VCaP (cell line): Measurements from ENCODE around the gene TMEM242.
"Not testable (repeated sequence)": the region's sequence is repeated elsewhere in the genome, so short reads cannot be mapped to it uniquely, and the experiment has no call there.

Experiments
- H3K27ac ChIP-seq: fragments of 450-650 bp; 2 replicates; pipeline ENCODE4 v1.5.1; 2017
- CTCF ChIP-seq: fragments of 450-650 bp; conservative IDR thresholded peaks from 2 replicates; pipeline ENCODE4 v1.5.1; 2017; ENCODE audit warnings: mild to moderate bottlenecking, moderate library complexity

Gene TMEM242

GRCh38 chr6:157358287-157358686, 35.0 kb upstream of the TMEM242 start:
- TF ChIP-seq CTCF, result no peak
- no peak overlapping the region for H3K27ac ChIP-seq

- TF ChIP-seq CTCF, result no peak
- no peak overlapping the region for H3K27ac ChIP-seq
Observed at GRCh38 chr6:157346373-157346772, 23.1 kb upstream of the TMEM242 start.

- no peak overlapping the region for H3K27ac ChIP-seq
- TF ChIP-seq CTCF, result no peak
Observed at GRCh38 chr6:157343732-157344131, 20.4 kb upstream of the TMEM242 start.

- H3K27ac ChIP-seq, result no peak overlapping the region
- peak; percentile 44 for TF ChIP-seq CTCF
Observed at GRCh38 chr6:157339432-157339831, 16.1 kb upstream of the TMEM242 start.

GRCh38 chr6:157337751-157338150, 14.4 kb upstream of the TMEM242 start:
- no peak for TF ChIP-seq CTCF
- no peak overlapping the region for H3K27ac ChIP-seq

- not testable (repeated sequence) for H3K27ac ChIP-seq
Observed at GRCh38 chr6:157337276-157337675, 14.0 kb upstream of the TMEM242 start.

GRCh38 chr6:157335829-157336228, 12.5 kb upstream of the TMEM242 start:
- no peak for TF ChIP-seq CTCF
- no peak overlapping the region for H3K27ac ChIP-seq

GRCh38 chr6:157333956-157334355, 10.6 kb upstream of the TMEM242 start:
- H3K27ac ChIP-seq, result no peak overlapping the region
- TF ChIP-seq CTCF, result no peak
